ENCODE data around the gene ZCCHC2. TPM values are rescaled to one million over a fixed set of nuclear protein-coding genes. Genes with fewer than 3 reads are reported as not detected.

Gene ZCCHC2
- total RNA-seq, 6 experiments from 2014 or later: 4.6 to 7.1 (median 5.4) TPM

GRCh38 chr18:62486290-62486964 is 36.4 kb upstream of the ZCCHC2 start:
- DNase-seq: peak; percentile 23
- no peak for TF ChIP-seq CTCF (IDR thresholded peaks at IDR 0.05)
- no peaks in the 10 kb centered on the region for H3K9me3 Mint-ChIP-seq
- H3K4me3 Mint-ChIP-seq: peak overlapping the region; percentile 52
- H3K27ac Mint-ChIP-seq: no peak overlapping the region
- peaks cover 19% of the 10 kb centered on the region for H3K4me1 Mint-ChIP-seq (ENCODE audit: low read depth)
- no peaks in the 10 kb centered on the region for H3K36me3 Mint-ChIP-seq (ENCODE audit: low read depth)
- H3K27me3 Mint-ChIP-seq (ENCODE audit: insufficient read depth): peaks cover 10% of the 10 kb centered on the region

GRCh38 chr18:62487161-62487560 is 35.7 kb upstream of the ZCCHC2 start:
- H3K4me3 Mint-ChIP-seq: no peak overlapping the region
- H3K9me3 Mint-ChIP-seq: no peaks in the 10 kb centered on the region
- DNase-seq: no peak
- no peak overlapping the region for H3K27ac Mint-ChIP-seq
- H3K4me1 Mint-ChIP-seq (ENCODE audit: low read depth): peaks cover 19% of the 10 kb centered on the region
- no peaks in the 10 kb centered on the region for H3K36me3 Mint-ChIP-seq (ENCODE audit: low read depth)
- no peak for TF ChIP-seq CTCF (IDR thresholded peaks at IDR 0.05)
- H3K27me3 Mint-ChIP-seq (ENCODE audit: insufficient read depth): peaks cover 10% of the 10 kb centered on the region

- Mint-ChIP-seq H3K27me3 (ENCODE audit: insufficient read depth) (peaks cover 8% of the 10 kb centered on the region; the same call in 1 of the 2 replicates), H3K4me3 (no peak overlapping the region), H3K9me3 (no peaks in the 10 kb centered on the region), H3K27ac (no peak overlapping the region), H3K4me1 (ENCODE audit: low read depth) (peaks cover 6% of the 10 kb centered on the region), H3K36me3 (ENCODE audit: low read depth) (no peaks in the 10 kb centered on the region)
- TF ChIP-seq CTCF (IDR thresholded peaks at IDR 0.05): no peak
- no peak for DNase-seq
These were observed 31.7 kb upstream of the ZCCHC2 start for GRCh38 chr18:62490967-62491695.

- DNase-seq: no peak
- Mint-ChIP-seq H3K27me3 (ENCODE audit: insufficient read depth) (peaks cover 15% of the 10 kb centered on the region; the same call in 1 of the 2 replicates), H3K27ac (no peak overlapping the region), H3K9me3 (no peaks in the 10 kb centered on the region), H3K4me3 (no peak overlapping the region), H3K36me3 (ENCODE audit: low read depth) (no peaks in the 10 kb centered on the region), H3K4me1 (ENCODE audit: low read depth) (no peaks in the 10 kb centered on the region)
- no peak for TF ChIP-seq CTCF (IDR thresholded peaks at IDR 0.05)
These were observed 29.6 kb upstream of the ZCCHC2 start for GRCh38 chr18:62493033-62493862.

- H3K9me3 Mint-ChIP-seq: no peaks in the 10 kb centered on the region
- no peaks in the 10 kb centered on the region for H3K4me1 Mint-ChIP-seq (ENCODE audit: low read depth)
- DNase-seq: no peak
- peaks cover 25% of the 10 kb centered on the region for H3K27me3 Mint-ChIP-seq (ENCODE audit: insufficient read depth)
- H3K27ac Mint-ChIP-seq: no peak overlapping the region
- H3K4me3 Mint-ChIP-seq: no peak overlapping the region
- TF ChIP-seq CTCF (IDR thresholded peaks at IDR 0.05): no peak
- no peaks in the 10 kb centered on the region for H3K36me3 Mint-ChIP-seq (ENCODE audit: low read depth)
These were observed 28.1 kb upstream of the ZCCHC2 start for GRCh38 chr18:62494764-62495163.

Data from HFFc6 (cell line).